Measurements from ENCODE around the gene CALML3.

CALML3 gene

DNA sequence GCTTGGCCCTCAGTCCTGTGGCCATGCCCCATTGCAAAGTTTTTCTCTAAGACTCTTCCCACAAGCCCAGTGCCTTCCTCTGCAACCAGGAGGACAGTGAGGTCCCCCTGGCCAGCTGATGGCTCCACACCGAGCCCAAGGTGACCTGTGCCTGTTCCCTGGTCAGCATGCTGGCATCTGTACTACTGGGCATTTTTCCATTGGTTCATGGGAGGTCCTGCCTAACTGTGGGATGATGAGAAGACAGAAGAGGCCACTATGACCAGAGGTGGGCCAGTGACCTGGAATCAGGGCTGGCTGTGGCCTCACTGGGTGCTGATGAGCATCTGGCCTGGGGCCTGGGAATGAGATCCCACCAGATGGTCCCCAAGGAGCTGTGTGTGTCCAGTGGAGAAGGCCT lies 20.2 kb downstream of the CALML3 start:
- no peak for DNase-seq

DNA sequence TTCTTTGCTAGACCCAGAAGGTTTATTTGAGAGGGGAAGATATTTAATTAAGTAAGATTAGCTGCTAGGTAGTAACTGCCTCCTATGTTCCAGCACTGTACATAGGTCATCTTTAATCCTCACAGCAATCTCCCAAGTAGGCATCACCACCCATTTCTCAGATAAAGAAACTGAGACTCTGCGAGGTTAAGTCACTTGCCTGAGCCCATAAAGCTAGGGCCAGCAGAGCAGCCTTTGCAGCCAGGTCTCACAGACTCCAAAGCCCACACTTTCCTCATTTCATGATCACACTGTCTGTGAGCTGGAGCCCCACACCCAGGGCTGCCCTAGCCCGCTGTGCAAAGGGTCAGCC lies 20.6 kb downstream of the CALML3 start:
- DNase-seq, result no peak

DNA sequence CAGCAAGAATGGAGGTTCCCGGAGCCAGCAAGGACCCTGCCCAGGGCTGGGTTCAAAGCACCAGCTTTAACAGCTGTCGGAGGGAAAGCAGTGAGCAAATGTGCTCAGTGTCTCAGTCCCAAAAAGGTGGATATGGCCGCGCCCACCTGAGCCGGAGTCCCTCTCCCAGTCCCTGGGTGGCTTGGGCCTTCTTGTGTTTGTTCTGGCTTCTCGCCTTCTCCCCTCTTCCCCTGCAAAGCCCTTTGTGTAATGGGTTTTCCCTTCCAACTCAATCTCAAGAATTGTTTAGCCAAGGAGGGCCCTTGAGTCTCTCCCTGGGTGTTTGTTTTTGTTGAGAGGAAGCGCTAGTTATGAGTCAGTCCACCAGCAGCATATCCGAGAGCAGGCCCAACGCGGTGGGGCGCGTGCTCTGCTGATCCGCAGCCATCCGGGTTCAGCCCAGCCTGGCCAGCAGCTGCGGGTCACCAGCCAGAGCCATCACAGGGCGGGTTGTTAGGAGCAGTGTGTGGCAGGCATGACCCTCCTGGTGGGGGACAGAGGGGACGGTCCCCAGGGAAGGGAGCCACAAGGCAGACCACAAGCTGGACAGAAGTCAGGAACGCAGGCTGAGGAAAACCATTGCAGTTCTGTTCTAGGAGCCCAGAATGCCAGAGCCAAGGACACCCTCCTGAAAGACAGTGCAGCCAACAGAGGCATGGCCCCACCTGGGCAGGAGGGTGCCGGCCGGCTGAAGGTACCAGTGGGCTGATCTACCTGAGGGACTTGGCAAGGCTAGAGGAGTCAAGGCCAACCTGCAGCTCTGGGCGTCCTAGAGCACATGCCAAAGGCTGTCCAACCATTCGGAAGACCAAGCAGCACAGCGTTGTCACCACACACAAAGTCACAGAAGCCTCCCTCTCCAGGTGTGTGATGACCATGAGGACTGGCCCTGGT lies 21.3 kb downstream of the CALML3 start:
- DNase-seq, result peak; percentile 66

DNA sequence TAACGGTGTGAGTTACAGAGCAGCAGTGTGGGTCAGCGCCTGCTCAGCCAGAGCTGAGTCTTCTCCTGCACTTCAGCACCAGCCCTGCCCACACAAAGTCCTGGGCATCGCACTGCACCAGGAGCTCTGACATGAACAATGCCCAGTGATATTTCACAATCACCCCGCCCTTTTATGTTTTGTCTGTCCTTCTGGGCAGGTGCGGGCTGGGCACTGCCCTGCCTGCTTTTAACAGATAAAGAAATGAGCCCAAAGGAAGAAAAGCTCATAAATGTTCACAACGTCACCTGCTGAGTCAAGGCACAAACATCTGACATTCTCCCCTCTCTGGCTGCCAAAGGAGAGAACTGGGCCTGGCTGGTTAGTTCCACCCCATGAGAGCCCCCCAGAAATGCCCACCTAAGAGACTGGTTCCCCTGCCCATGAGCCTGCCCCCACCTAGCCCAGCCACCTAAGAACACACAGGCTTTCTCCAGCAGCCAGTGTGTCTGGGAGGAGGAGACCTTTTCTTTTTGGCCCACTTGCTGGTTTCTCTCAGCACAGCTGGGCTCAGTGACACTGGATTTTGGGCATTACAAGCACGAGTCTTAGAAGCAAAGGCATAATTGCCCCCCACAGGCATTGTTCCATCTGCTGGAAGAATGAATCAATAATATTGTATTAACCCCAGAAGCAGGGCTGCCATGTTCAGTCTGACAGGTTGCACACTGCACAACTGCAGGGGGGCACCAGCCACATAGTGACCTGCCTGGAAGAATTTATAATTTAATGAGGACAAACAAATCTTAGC lies 22.3 kb downstream of the CALML3 start:
- peak; percentile 20 for DNase-seq

DNA sequence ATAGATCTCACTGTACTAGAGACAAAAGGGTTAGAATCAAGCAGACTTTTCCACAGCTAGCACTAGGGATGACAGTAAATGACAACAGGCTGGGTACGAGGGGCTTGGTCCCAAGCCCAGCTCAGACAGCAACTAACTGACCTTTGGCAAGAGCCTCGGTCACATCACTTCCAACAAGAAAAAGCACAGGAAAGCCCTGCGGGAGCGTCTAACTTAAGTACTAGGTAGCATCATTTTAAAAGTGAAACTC lies 22.8 kb downstream of the CALML3 start:
- DNase-seq, result no peak

DNA sequence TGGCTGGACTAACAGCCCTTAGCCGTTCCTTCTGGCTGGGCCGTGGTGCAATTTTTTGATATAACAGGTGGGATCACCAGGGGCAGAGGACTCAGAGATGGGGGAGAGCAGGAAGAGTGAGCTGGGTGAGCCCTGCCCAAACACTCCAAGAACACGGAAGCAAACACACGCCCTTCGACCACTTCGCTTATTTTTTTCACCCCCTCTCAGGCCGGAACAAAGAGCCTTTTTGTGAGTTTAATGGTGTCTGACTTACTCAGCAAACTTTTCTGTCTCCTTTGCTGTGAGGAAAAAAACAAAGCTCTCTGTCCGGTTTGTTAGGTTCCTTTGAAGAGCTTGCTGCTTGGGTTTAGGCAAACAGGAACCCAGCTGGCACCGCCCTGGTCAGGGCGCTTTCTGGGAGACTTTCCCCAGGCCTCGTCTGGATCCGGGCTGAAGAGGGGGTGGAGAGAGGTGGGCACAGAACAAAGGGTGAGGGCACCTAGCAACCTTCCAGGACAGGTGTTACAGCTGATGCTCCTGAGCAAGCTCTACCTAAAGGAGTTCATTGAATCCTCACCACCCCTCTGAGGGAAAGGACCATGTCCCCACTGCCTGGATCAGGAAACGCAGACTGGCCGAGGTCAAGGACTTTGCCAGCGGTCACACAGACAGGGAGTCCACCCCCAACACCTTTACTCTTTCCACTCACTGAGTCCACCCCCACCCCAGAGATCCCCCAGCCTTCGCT lies 23.3 kb downstream of the CALML3 start:
- DNase-seq, result no peak

DNA sequence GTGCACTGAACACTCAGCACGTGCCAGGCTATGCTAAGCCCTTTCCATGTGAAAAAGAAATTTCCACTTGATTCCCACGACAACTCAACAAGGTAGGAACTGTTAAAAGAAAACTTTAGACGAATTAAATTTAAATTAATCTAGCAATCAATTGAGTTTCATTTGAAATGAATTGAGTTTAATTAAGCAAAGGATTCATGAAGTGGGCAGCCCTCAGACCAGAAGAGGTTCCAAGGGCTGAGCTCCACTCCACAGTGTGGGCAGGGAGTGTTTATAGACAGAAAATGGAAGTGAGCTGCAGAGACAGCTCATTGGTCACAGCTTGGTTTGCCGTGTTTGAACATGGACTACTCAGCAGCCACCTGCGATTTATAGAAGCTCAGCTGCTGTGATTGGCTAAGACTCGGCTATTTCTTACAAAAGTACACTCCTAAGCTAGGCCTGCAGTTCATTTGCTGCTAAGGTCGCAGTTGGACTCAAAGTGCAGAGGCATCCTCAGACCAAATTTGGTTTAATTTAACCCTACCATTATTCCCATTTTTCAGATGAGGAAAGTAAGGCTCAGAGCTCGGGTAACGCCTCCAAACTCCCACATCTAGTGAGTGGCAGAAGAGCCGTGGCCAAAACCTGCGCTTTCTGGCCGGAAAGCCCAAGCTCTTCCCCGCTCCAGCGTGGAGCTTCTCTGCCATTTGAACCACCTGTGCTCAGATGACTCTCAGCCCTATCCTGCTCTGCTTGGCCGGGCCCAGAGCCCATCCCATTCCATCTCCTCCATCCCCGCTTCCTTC lies 24.9 kb downstream of the CALML3 start:
- no peak for DNase-seq

DNA sequence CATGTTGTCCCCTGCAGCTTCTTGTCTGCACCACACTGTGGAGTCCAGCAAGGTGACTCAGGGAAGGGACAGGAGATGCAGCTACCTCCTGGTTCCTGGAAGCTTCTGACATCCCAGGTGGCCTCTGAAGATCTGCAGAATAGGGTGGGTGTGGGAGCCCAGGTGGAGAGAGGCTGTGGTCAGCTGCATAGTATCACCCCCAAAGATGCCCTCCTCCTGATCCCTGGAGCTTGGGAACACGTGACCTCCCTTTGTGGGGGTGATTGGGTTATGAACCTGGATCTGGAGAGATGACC lies 25.4 kb downstream of the CALML3 start:
- no peak for DNase-seq

DNA sequence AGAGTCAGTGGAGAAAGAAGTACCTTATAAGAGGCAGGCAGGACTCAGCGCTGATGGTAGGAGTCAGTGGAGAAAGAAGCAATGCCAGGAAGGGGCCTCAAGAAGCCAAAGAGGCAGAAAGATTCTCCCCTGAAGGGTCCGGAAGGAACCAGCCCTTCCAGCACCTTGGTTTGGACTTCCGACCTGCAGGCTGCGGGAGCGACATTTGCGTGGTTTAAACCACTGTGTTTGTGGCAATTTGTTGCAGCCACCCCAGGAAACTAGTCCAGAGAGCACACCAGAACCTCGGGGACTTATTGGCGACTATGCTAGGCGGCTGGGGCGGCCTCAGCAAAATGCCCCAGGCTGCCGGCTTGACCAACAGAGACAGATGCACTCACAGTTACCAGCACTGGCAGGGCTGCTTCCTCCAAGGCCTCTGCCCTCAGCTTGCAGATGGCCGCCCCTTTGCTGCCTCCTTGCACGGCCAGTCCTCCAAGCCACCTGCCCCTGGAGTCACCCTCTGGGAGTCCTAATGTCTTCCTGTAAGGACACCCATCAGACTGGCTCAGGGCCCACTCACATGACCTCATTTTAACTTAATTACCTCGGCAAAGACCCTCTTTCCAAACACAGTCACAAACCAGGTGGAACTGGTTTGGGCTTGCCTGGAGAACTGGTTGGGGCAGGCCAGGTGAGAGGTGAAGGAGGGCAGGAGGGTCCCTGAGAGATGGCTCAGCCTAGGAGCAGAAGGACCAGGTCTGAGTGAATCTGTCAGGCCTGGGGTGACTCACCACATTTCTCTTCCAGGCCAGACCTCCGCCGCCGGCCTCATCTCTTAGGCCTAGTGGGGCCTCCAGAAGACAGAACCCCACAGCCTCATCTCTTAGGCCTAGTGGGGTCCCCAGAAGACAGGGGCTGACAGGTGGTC lies 26.1 kb downstream of the CALML3 start:
- no peak for DNase-seq

DNA sequence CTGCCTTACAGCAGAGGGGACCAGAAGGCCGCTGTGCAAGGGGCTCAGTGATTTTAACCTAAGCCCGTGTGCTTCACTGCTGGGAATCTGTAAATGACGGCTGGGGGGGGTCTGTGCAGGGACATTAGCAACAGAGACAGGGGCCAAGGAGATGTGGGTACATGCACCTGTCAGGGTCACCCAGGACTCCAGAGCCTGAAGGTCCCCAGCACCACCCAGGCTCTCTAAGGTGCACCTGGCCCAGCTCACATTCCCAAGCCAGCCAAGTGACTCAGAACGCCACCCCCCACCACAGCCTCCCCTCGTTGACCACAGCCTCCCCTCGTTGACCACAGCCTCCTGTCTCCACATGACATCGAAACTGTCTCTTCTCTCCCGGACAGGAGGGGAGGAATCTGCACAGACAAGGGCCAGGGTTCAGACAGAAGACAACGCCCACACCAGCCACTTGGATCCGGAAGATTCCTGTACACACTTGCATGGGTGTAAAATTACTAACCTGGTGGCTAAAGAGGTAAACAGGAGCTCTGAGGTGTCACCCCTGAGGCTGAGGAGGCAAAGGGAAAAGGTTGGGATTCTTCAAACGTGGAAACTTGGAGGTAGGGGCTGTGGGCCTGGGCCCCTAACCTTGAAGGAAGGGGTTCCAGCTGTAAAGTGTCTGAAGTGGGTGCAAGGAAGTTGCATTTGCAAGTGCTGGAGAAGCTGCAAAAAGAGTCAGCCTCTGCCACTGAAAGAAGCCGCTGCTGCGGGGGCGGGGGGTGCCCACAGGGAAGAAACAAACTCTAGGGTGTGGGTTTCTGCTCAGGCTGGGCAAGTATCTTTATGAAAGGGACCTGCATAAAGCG lies 27.0 kb downstream of the CALML3 start:
- no peak for DNase-seq

DNA sequence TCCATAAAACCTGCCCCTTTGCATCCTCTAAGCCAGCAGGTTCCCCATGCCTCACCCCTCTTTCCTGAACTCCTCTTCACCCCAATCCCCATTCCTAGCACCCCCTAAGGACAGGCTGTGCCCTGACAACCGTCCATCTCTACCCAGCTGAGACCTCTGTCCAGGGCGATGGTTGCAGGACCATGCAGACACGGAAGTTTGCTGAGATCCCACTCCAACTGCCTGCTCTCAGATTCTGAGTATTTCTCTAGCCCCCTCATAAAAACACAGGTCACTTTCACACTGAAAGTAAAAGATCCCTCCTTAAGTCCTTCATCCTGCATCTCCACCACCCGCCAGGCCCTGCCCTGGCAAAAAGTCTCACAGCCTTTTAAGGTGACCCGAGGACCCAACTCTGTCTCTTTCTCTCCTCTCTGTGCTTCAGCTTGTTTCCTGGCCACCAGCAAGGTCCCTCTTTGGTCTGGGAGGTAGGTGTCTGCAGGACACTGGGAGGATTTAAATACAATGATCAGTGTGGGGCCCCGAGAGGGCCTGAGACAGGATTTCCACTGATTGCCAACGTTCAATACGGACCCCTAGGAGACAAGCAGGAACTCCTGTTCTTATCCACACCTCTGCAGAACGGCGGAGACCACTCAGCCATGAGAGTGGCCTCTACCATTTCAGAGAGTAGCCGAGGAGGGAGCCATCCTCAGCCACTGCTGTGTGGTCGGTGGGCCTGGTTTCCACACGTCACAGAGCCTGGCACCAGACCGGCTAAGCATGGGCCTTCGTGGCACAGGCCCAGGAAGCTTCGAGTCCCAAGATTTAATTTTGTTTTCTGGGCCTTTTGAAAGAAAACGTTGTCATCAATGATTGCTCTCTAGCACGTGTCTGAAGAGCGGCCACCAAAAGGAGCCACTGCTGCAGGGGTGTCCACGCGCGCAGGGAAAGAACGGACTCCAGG lies 27.9 kb downstream of the CALML3 start:
- DNase-seq, result no peak

DNA sequence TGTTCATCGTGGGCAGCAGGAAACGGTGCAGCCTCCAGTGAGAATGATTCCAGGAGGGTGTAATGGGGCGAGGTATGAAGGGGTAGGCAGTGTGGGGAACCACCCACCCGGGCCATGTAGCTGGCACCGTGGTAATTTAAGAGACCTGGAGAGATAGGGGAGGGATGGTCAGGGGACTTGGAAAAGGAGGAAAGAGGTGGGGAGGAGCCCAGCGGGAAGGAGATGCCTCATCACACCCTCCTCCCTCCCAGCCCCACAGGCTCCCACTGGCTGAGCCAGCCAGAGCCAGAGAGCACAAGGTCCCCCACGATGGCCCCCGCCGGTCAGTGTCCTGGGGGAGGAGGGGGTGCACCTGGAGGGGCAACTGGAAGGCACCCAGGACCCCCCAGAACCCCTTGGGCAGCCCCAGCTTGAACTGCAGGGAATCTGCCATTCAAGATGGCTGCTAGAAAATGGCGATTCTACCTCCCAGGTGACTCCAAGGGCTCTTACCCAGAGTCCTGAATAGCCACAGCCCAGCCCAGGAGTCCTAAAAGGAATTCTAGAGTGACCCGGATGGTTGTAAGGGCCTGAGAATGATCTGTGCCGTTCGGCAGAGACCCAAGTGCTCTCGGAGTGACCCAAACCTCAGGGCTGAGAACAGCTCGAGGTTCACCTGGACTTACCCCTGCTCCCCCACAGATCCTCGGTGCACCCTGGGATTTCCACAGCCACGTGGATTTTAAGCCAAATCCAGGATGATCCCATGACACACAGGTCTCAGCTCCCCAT lies 28.8 kb downstream of the CALML3 start:
- DNase-seq, result no peak

DNA sequence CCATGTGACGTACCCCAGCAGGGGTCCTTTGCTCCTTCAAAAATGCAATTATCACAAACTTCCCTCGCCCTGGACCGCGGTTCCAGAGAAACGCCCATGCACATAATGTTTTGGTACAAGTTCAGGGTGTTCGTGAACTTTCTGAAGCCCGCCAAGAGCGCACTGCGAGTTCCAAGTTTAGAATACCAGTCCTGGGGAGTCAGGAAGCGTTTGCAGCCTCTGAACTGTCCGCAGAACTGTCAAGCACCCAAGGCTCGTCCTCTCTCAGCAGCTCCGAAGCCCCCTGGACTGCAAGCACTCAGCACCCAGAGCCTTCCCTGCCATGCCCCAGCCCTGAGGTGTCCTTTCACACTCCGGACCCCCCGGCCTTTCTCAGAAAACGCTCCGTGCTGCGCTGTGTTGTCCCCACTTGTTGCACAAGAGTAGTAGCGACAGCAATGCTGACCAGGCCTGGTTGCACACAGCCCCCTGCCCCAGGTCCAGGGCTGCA lies 30.3 kb downstream of the CALML3 start:
- DNase-seq, result no peak

DNA sequence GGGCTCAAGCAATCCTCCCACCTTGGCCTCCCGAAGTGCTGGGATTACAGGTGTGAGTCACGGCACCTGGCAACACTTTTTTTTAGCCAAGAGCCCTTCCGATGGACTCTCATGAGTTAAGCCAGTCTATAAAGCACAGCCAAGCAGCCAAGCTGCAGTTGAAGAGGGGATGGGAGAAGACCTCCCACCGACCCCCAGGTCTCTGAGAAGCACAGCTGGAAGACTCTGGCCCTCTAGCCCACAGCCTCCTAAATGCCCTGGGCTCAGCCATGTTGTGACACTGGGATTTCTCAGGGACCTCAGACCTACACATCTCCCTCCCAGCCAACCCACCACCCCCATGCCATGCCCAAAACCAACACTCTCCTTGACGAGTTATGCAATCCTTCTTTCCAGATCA lies 31.1 kb downstream of the CALML3 start:
- DNase-seq, result no peak

DNA sequence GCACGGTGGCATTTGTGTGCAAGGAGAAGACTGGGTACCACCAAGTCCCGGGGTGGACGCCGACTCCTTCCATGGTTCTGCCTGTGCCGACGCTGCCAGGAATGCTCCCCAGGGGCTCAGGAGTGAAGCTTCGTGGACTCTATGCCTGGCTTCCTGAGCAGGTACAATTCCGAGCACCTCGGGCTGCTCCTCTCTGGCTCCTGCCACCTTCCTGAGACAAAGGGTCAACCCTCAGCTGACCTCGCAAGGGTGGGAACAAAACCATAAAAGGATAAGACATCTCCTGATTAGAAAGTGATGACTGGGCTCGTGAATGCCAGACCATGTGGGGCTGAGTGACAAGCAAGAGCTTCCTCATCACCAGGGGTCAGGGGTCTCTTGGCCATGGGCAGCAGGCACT lies 31.8 kb downstream of the CALML3 start:
- no peak for DNase-seq

DNA sequence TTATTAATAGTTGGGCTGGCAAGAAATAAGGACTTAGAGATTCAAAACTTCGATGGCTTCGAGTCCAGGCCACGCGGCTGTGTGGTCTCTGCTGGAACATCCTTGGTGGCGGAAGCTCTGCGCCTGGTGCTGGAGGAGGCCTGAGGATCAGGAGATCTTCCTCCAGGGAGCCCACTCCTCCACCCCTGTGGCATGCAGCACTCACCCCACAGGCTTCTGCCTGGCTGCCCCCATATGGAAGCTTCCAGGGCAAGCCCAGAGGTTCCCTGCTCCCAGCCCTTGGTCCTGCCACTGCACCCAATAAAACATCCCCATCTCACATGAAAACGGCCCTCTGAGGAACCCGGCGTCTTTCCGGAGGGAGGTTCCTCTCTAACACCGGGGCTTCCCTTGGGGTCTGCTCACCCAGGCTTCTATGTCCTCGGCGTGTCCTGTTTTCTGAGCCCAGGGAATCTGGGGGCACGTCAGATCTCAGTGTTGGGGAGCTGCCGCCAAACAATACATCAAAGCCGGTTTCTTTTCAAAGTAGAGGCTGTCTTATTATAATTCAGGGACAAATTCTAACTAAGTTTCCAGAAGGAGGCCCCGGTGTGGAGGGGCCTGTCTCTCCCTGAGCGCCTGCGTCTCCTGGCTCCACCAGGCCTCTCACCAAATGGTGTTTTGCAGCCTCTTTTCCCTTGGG lies 32.4 kb downstream of the CALML3 start:
- no peak for DNase-seq

DNA sequence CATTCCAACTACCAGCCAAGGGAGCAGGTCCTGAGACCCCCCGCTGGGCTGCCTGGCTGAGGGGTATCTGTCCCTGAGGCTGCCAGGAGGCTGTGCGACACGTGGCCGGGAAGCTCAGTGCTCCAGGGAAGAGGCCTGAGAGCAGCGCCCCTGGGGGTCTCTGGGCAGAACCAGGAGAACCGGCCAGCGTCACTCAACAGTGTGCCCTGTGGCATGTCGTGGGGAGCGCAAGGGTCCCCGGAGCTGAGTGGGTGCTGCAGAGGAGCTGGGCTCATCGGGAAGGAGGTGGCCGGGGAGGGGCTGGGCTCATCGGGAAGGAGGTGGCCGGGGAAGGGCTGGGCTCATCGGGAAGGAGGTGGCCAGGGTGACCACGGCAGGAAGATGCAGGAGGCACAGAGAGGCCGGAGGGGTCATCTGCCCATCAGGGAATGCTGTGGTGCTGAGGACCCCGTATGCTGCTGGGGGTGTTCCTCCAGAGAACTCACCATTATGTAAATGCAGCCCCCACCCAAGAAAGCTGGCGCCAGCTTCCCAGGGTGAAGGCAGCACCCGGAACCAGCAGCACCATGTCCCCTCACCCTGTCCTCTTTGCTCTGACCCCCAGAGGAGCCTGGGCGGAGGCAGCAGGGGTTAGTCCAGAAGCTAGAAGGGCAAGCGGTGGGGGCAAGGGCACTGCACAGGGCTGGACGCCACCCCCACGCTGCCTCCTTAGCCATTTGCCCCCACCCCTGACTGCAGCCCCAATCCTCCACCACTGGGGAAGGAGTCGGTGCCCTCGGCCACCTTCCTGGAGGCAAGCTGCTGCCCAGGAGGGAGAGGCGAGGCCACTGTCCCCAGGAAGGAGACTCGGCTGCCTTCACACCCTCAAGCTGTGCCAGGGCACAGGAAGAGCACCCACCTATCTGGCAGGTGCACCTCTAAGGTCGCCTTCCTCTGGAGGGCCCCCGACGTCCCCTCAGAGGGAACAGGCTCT lies 33.3 kb downstream of the CALML3 start:
- DNase-seq, result no peak
